Keratinocyte (primary cell): ENCODE data around the gene MARCHF2. TPM values are rescaled to one million over a fixed set of nuclear protein-coding genes. Genes with fewer than 3 reads are reported as not detected.

Experiments used
- DNase-seq: peaks from one replicate; pipeline ENCODE4 v3.0.0-alpha.2; 2011; ENCODE audit warnings: low read depth, missing footprints, low spot score
- FAIRE-seq: peaks from 2 replicates; lab custom pipeline; 2011; peaks lifted over from hg19 to GRCh38; lab: Jason Lieb, UNC
- H2AFZ ChIP-seq: 2 replicates; pipeline ENCODE4 v1.6.0; 2012; ENCODE audit warnings: low read length, control low read depth, inconsistent platforms; ENCODE audit not compliant: control insufficient read depth
- H3K27ac ChIP-seq: 2 replicates; pipeline ENCODE4 v1.5.1; 2011; ENCODE audit warnings: low read length; ENCODE audit not compliant: control insufficient read depth, insufficient read depth
- H3K27me3 ChIP-seq: 3 replicates; pipeline ENCODE4 v1.6.0; 2011; ENCODE audit warnings: low read length; ENCODE audit not compliant: control insufficient read depth, insufficient read depth; ENCODE audit errors: extremely low read depth
- H3K36me3 ChIP-seq, 2 experiments: 2 replicates in 1 of 2; 3 replicates in 1 of 2; pipeline ENCODE4 v1.5.1; 2011; ENCODE audit warnings: low read length in 2 of 2, mild to moderate bottlenecking in 1 of 2; ENCODE audit not compliant: control insufficient read depth in 2 of 2, insufficient read depth in 2 of 2; ENCODE audit errors: extremely low read depth in 1 of 2
- H3K4me1 ChIP-seq: 3 replicates; pipeline ENCODE4 v1.5.1; 2011; ENCODE audit warnings: low read length; ENCODE audit not compliant: control insufficient read depth, insufficient read depth; ENCODE audit errors: extremely low read depth
- H3K4me2 ChIP-seq: 3 replicates; pipeline ENCODE4 v1.6.0; 2011; ENCODE audit warnings: low read depth, low read length; ENCODE audit not compliant: control insufficient read depth, insufficient read depth; ENCODE audit errors: extremely low read depth
- H3K4me3 ChIP-seq, 3 experiments: fragments of 200-600 bp in 1 of 3; sonication (generic) in 1 of 3; 2 replicates in 2 of 3; 3 replicates in 1 of 3; pipeline ENCODE4 v1.5.1; 2011 to 2016; ENCODE audit warnings: low read length in 3 of 3, mild to moderate bottlenecking in 3 of 3, control low read depth in 2 of 3, inconsistent platforms in 1 of 3, low read depth in 1 of 3, mixed read lengths in 1 of 3, mixed run types in 1 of 3, moderate library complexity in 1 of 3; ENCODE audit not compliant: control insufficient read depth in 2 of 3, insufficient read depth in 2 of 3; ENCODE audit errors: extremely low read depth in 1 of 3
- H3K79me2 ChIP-seq: 2 replicates; pipeline ENCODE4 v1.6.0; 2012; ENCODE audit warnings: low read length; ENCODE audit not compliant: control insufficient read depth, insufficient read depth
- H3K9ac ChIP-seq: 3 replicates; pipeline ENCODE4 v1.6.0; 2011; ENCODE audit warnings: low read length; ENCODE audit not compliant: control insufficient read depth, insufficient read depth; ENCODE audit errors: extremely low read depth
- H3K9me1 ChIP-seq: 3 replicates; pipeline ENCODE4 v1.6.0; 2011; ENCODE audit warnings: low read length; ENCODE audit not compliant: control insufficient read depth, insufficient read depth; ENCODE audit errors: extremely low read depth
- H3K9me3 ChIP-seq: 2 replicates; pipeline ENCODE4 v1.5.1; 2012; ENCODE audit warnings: low read depth, low read length; ENCODE audit not compliant: control insufficient read depth
- H4K20me1 ChIP-seq: 3 replicates; pipeline ENCODE4 v1.6.0; 2011; ENCODE audit warnings: low read length; ENCODE audit not compliant: control insufficient read depth, insufficient read depth; ENCODE audit errors: extremely low read depth
- CTCF ChIP-seq, 3 experiments: IDR thresholded peaks in 1 of 3; conservative IDR thresholded peaks in 1 of 3; optimal IDR thresholded peaks in 1 of 3; 2 replicates in 2 of 3; 3 replicates in 1 of 3; pipeline versions ENCODE3 to v1.5.1; 2011; ENCODE audit warnings: low read length in 3 of 3, mild to moderate bottlenecking in 3 of 3, moderate library complexity in 2 of 3, control low read depth in 1 of 3, inconsistent platforms in 1 of 3; ENCODE audit not compliant: insufficient read depth in 2 of 3; ENCODE audit errors: extremely low read depth in 1 of 3
- EZH2 ChIP-seq: IDR thresholded peaks from one replicate; pipeline ENCODE4 v1.6.1; 2012; ENCODE audit warnings: inconsistent platforms, mild to moderate bottlenecking, low read length, moderate library complexity
- dilution Hi-C: fragments of 300-500 bp; cut with MboI; formaldehyde crosslinking; loops from one replicate; pipeline ENCODE4 v1.7.0; 2020; ENCODE audit warnings: low sequenced_read_pairs; ENCODE audit not compliant: extremely low pct_ligation_motif_present
- polyA plus RNA-seq, 5 experiments: library from polyadenylated mRNA; depleted of rRNA in 3 of 5; stranded (reverse) in 3 of 5; stranded (forward) in 1 of 5; unstranded in 1 of 5; fragments of >200 nt; gene quantifications; 1 replicate in 1 of 5; 2 replicates in 3 of 5; 3 replicates in 1 of 5; pipeline versions ENCODE4 v1.2.1 to v1.2.3, GENCODE V29; 2011 to 2012; ENCODE audit warnings: missing spikeins in 2 of 5, low read depth in 1 of 5, low replicate concordance in 1 of 5

Gene MARCHF2
- polyA plus RNA-seq, 1 donor (not counting 4 experiments of a cell fraction or from before 2014, with no cell fraction given) = 13.7 TPM

GRCh38 chr19:8429826-8430225 is 16.7 kb downstream of the MARCHF2 start:
- peaks cover 0 to 2% of the 10 kb centered on the region in 2 experiments for H3K36me3 ChIP-seq
- H2AFZ ChIP-seq = no peak overlapping the region
- no peak overlapping the region for H3K9ac ChIP-seq
- no peaks in the 10 kb centered on the region for H3K9me3 ChIP-seq
- dilution Hi-C loops = no loop called here
- no peak overlapping the region for H3K4me3 ChIP-seq
- FAIRE-seq = no peak
- H3K4me1 ChIP-seq = no peaks in the 10 kb centered on the region
- no peak overlapping the region for H3K27ac ChIP-seq
- no peaks in the 10 kb centered on the region for H3K9me1 ChIP-seq
- no peak overlapping the region for H3K4me2 ChIP-seq
- H3K27me3 ChIP-seq = no peaks in the 10 kb centered on the region
- TF ChIP-seq CTCF (optimal IDR thresholded peaks at IDR 0.05 in 1 of 3, IDR thresholded peaks at IDR 0.05 in 1 of 3, conservative IDR thresholded peaks at IDR 0.05 in 1 of 3; ENCODE audit: extremely low read depth in 1 of 3, insufficient read depth in 2 of 3, low read length in 3 of 3) (no peak), EZH2 (no peak)
- H3K79me2 ChIP-seq = no peaks in the 10 kb centered on the region
- no peak for DNase-seq
- H4K20me1 ChIP-seq = no peaks in the 10 kb centered on the region

- Histone ChIP-seq H3K9ac (no peak overlapping the region), H2AFZ (no peak overlapping the region), H3K27ac (no peak overlapping the region), H3K4me1 (no peaks in the 10 kb centered on the region), H3K4me2 (no peak overlapping the region), H3K27me3 (no peaks in the 10 kb centered on the region), H3K79me2 (no peaks in the 10 kb centered on the region), H3K36me3 (peaks cover 0 to 2% of the 10 kb centered on the region in 2 experiments), H3K9me3 (no peaks in the 10 kb centered on the region), H4K20me1 (no peaks in the 10 kb centered on the region), H3K4me3 (no peak overlapping the region), H3K9me1 (no peaks in the 10 kb centered on the region)
- no peak for DNase-seq
- TF ChIP-seq EZH2 (no peak), CTCF (optimal IDR thresholded peaks at IDR 0.05 in 1 of 3, IDR thresholded peaks at IDR 0.05 in 1 of 3, conservative IDR thresholded peaks at IDR 0.05 in 1 of 3; ENCODE audit: extremely low read depth in 1 of 3, insufficient read depth in 2 of 3, low read length in 3 of 3) (no peak)
- no peak for FAIRE-seq
- dilution Hi-C loops = no loop called here
These were observed 17.5 kb downstream of the MARCHF2 start for GRCh38 chr19:8430650-8431049.
